ENCODE results near the gene AP3D1.

AP3D1 gene

GRCh38 chr19:2051773-2052704, 99.3 kb downstream of the AP3D1 start:
- no peaks in the 10 kb centered on the region for H3K27me3 ChIP-seq (replicated peaks)
- TF ChIP-seq CTCF (IDR thresholded peaks at IDR 0.05; ENCODE audit: low read depth, low read length, missing control alignments): no peak
- DNase-seq: no peak
- in situ Hi-C loops (cut with HindIII; ENCODE audit: low pct_ligation_motif_present, low sequenced_read_pairs): no loop called here
- H3K4me3 ChIP-seq (ENCODE audit: low read depth, low read length): no peak overlapping the region
- H3K27ac ChIP-seq: no peak overlapping the region
- H3K36me3 ChIP-seq (replicated peaks): no peaks in the 10 kb centered on the region

GRCh38 chr19:2050991-2051772, 100.2 kb downstream of the AP3D1 start, which contains the start of gene MKNK2:
Gene MKNK2, minus strand, starts transcription at chr19:2051244. Its CDS starts 393 bp downstream, at chr19:2050851.
- no peaks in the 10 kb centered on the region for H3K27me3 ChIP-seq (replicated peaks)
- peak within 1 kb of the TSS; percentile 32 for H3K27ac ChIP-seq
- peak; percentile 50 for TF ChIP-seq CTCF (IDR thresholded peaks at IDR 0.05; ENCODE audit: low read depth, low read length, missing control alignments)
- in situ Hi-C loops (cut with HindIII; ENCODE audit: low pct_ligation_motif_present, low sequenced_read_pairs): no loop called here
- H3K36me3 ChIP-seq (replicated peaks): peaks cover 3% of the 10 kb centered on the region
- peak; percentile 62 for DNase-seq
- peak within 1 kb of the TSS; percentile 80 for H3K4me3 ChIP-seq (ENCODE audit: low read depth, low read length)

Data from brain microvascular endothelial cell (primary cell).